ENCODE results near the gene KRTAP10-12.

DNA sequence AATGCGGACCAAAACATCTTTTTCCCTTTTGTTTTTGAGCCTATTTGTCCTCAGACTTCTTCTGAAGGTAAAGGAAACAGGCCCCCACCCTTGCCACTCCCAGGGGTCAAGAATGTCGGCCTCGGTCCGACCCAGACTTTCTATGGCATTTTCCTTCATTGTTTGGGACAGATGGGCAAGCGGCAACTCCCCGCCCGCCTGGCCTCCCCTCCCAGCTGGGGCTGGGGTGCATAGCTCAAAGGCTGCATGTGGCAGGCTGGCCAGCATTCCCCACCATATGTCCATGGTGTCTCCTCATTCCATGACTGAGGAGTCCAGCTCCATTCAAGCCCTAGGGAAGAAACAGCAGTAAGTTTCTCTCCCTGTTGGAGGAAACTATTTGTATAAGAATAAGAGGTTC is 43.8 kb downstream of the KRTAP10-12 start:
- TF ChIP-seq, protein P1, sequence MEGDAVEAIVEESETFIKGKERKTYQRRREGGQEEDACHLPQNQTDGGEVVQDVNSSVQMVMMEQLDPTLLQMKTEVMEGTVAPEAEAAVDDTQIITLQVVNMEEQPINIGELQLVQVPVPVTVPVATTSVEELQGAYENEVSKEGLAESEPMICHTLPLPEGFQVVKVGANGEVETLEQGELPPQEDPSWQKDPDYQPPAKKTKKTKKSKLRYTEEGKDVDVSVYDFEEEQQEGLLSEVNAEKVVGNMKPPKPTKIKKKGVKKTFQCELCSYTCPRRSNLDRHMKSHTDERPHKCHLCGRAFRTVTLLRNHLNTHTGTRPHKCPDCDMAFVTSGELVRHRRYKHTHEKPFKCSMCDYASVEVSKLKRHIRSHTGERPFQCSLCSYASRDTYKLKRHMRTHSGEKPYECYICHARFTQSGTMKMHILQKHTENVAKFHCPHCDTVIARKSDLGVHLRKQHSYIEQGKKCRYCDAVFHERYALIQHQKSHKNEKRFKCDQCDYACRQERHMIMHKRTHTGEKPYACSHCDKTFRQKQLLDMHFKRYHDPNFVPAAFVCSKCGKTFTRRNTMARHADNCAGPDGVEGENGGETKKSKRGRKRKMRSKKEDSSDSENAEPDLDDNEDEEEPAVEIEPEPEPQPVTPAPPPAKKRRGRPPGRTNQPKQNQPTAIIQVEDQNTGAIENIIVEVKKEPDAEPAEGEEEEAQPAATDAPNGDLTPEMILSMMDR (IDR thresholded peaks at IDR 0.05): no peak
- no peak for TF ChIP-seq EP300 (IDR thresholded peaks at IDR 0.05; ENCODE audit: low read depth)
- no peak for TF ChIP-seq POLR2A (IDR thresholded peaks at IDR 0.05)
- no peak for TF ChIP-seq POLR2AphosphoS5 (IDR thresholded peaks at IDR 0.05)

Measured in transverse colon (tissue), 4 donors.